HepG2 (cell line): ENCODE results near the gene ATXN7L3. TPM values are rescaled to one million over a fixed set of nuclear protein-coding genes. Genes with fewer than 3 reads are reported as not detected.

ENCODE experiments used
- ARNTL ChIP-seq: sonication (generic); formaldehyde crosslinking; IDR thresholded peaks from 2 replicates; pipeline ENCODE4 v1.4.0; 2020; ENCODE audit warnings: mild to moderate bottlenecking, missing genetic modification reagents
- BRCA1 ChIP-seq: sonication (generic); formaldehyde crosslinking; IDR thresholded peaks from 2 replicates; pipeline ENCODE4 v1.4.0; 2020; ENCODE audit warnings: missing genetic modification reagents
- CREB3 ChIP-seq: sonication (generic); formaldehyde crosslinking; IDR thresholded peaks from 2 replicates; pipeline ENCODE4 v1.5.0; 2020; ENCODE audit warnings: missing genetic modification reagents
- FOXP4 ChIP-seq: sonication (generic); formaldehyde crosslinking; IDR thresholded peaks from 2 replicates; pipeline ENCODE4 v1.4.0; 2020; ENCODE audit warnings: missing genetic modification reagents
- GATA4 ChIP-seq: sonication (generic); IDR thresholded peaks from 2 replicates; pipeline ENCODE4 v1.6.1; 2016; ENCODE audit warnings: antibody characterized with exemption, low read depth, borderline replicate concordance
- IRF1 ChIP-seq: sonication (generic); formaldehyde crosslinking; IDR thresholded peaks from 2 replicates; pipeline ENCODE4 v1.4.0; 2020; ENCODE audit warnings: low read depth, mild to moderate bottlenecking, missing genetic modification reagents
- IRF9 ChIP-seq: sonication (generic); formaldehyde crosslinking; IDR thresholded peaks from 2 replicates; pipeline ENCODE4 v1.8.0; 2022; ENCODE audit warnings: missing genetic modification reagents, mild to moderate bottlenecking, borderline replicate concordance
- JUNB ChIP-seq: sonication (generic); formaldehyde crosslinking; IDR thresholded peaks from 2 replicates; pipeline ENCODE4 v1.8.0; 2022; ENCODE audit warnings: missing genetic modification reagents, mild to moderate bottlenecking, borderline replicate concordance
- MAFG ChIP-seq: sonication (generic); formaldehyde crosslinking; IDR thresholded peaks from 2 replicates; pipeline ENCODE4 v1.5.1; 2020; ENCODE audit warnings: mild to moderate bottlenecking, missing genetic modification reagents
- MEIS2 ChIP-seq: sonication (generic); formaldehyde crosslinking; IDR thresholded peaks from 2 replicates; pipeline ENCODE4 v1.9.0; 2021; ENCODE audit warnings: mild to moderate bottlenecking, missing genetic modification reagents
- SSRP1 ChIP-seq: IDR thresholded peaks from 2 replicates; pipeline ENCODE4 v1.6.1; 2016; ENCODE audit warnings: control low read depth
- TBX2 ChIP-seq: sonication (generic); formaldehyde crosslinking; IDR thresholded peaks from 2 replicates; pipeline ENCODE4 v1.5.0; 2020; ENCODE audit warnings: missing genetic modification reagents, mild to moderate bottlenecking, borderline replicate concordance
- TIGD3 ChIP-seq: sonication (generic); formaldehyde crosslinking; IDR thresholded peaks from 2 replicates; pipeline ENCODE4 v1.5.1; 2020; ENCODE audit warnings: mild to moderate bottlenecking, missing genetic modification reagents, borderline replicate concordance
- XRCC5 ChIP-seq: fragments of 200-400 bp; formaldehyde crosslinking; optimal IDR thresholded peaks from 2 replicates; pipeline ENCODE3; 2017; ENCODE audit warnings: mild to moderate bottlenecking, low read length
- ZBTB10 ChIP-seq: sonication (generic); formaldehyde crosslinking; IDR thresholded peaks from 2 replicates; pipeline ENCODE4 v1.4.0; 2020; ENCODE audit warnings: missing genetic modification reagents, borderline replicate concordance
- ZNF232 ChIP-seq: sonication (generic); formaldehyde crosslinking; IDR thresholded peaks from 2 replicates; pipeline ENCODE4 v1.4.0; 2020; ENCODE audit warnings: missing genetic modification reagents, borderline replicate concordance
- ZNF501 ChIP-seq: sonication (generic); formaldehyde crosslinking; IDR thresholded peaks from 2 replicates; pipeline ENCODE4 v1.5.1; 2020; ENCODE audit warnings: mild to moderate bottlenecking, moderate library complexity, missing genetic modification reagents
- ZNF652 ChIP-seq: IDR thresholded peaks from 2 replicates; pipeline ENCODE4 v1.6.1; 2016; ENCODE audit warnings: low read depth, borderline replicate concordance
- polyA plus RNA-seq, 8 experiments: library from polyadenylated mRNA; depleted of rRNA in 3 of 8; stranded (reverse) in 7 of 8; unstranded in 1 of 8; fragments of >200 nt; fragmentation: Illumina TruSeq in 4 of 8; extraction: Trizol in 4 of 8; gene quantifications; 2 replicates each; pipeline versions ENCODE4 v1.2.1 to v1.2.3, GENCODE V29; 2011 to 2016; ENCODE audit warnings: low read depth in 4 of 8, missing spikeins in 1 of 8, mixed read lengths in 1 of 8; ENCODE audit not compliant: insufficient read depth in 1 of 8
- total RNA-seq, 5 experiments: library from RNA; depleted of rRNA; stranded (reverse); fragments of >200 nt; fragmentation: Illumina TruSeq; extraction: Trizol; gene quantifications; 2 replicates each; pipeline ENCODE4 v1.2.3, GENCODE V29; 2016; ENCODE audit warnings: low read depth in 1 of 5

The ATXN7L3 gene
- total and polyA plus RNA-seq, 2 of the 13 experiments (the other 11 are each of a cell fraction or from before 2014, with no cell fraction given), result 44.5 to 59.1 TPM

- peak; percentile 30; the same call in 1 of the 2 replicates for TF ChIP-seq FOXP4 (CRISPR knock-in tag)
- TF ChIP-seq TBX2 (CRISPR knock-in tag), result peak; percentile 4; the same call in 1 of the 2 replicates
- TF ChIP-seq ZBTB10 (CRISPR knock-in tag), result peak; percentile 75; the same call in 1 of the 2 replicates
- no peak for TF ChIP-seq TIGD3 (CRISPR knock-in tag)
- 0 out of 2 replicates have a peak, but pooled peaks have one; percentile 47 for TF ChIP-seq IRF9 (CRISPR knock-in tag)
- no peak for TF ChIP-seq ARNTL
- TF ChIP-seq XRCC5, result peak; percentile 14
- peak; percentile 76; the same call in 1 of the 2 replicates for TF ChIP-seq ZNF232
- TF ChIP-seq SSRP1 (CRISPR knock-in tag), result no peak; the same call in 1 of the 2 replicates
- TF ChIP-seq BRCA1 (CRISPR knock-in tag), result no peak; the same call in 1 of the 2 replicates
- peak; percentile 83; the same call in 1 of the 2 replicates for TF ChIP-seq CREB3 (CRISPR knock-in tag)
- TF ChIP-seq MAFG (CRISPR knock-in tag), result 0 out of 2 replicates have a peak, but pooled peaks have one; percentile 40
- 0 out of 2 replicates have a peak, but pooled peaks have one; percentile 9 for TF ChIP-seq GATA4
- TF ChIP-seq ZNF652 (CRISPR knock-in tag), result no peak
- peak; percentile 49; the same call in 1 of the 2 replicates for TF ChIP-seq MEIS2 (CRISPR knock-in tag)
- no peak for TF ChIP-seq IRF1 (CRISPR knock-in tag)
- peak; percentile 65; the same call in 1 of the 2 replicates for TF ChIP-seq ZNF501 (CRISPR knock-in tag)
- no peak for TF ChIP-seq JUNB
Measured at GRCh38 chr17:44222112-44222869, 22.6 kb upstream of the ATXN7L3 start (continued).
